Activated B cell treated with CpG ODN at 0.5 μM for 24 hours (primary cell): Measurements from ENCODE around the gene DIRAS3. TPM values are rescaled to one million over a fixed set of nuclear protein-coding genes. Genes with fewer than 3 reads are reported as not detected.

Experiments used
- ATAC-seq: fragments of 200-7000 bp; cut with Tn5 transposase; one replicate; pipeline ENCODE4 v1.10.0; 2021; ENCODE audit warnings: low read depth, mild to moderate bottlenecking, moderate library complexity
- CTCF ChIA-PET: fragments of 350-600 bp; sonication (Branson Sonifier 250); formaldehyde crosslinking; loops from one replicate; lab custom pipeline; 2021; ENCODE audit warnings: antibody characterized with exemption; lab: Charles Lee
- POLR2A ChIA-PET: fragments of 350-600 bp; sonication (Branson Sonifier 250); formaldehyde crosslinking; loops from one replicate; lab custom pipeline; 2021; ENCODE audit warnings: antibody characterized with exemption; lab: Charles Lee
- DNase-seq: peaks from one replicate; pipeline ENCODE4 v3.0.0; 2022
- H3K27ac Mint-ChIP-seq: one replicate; pipeline ENCODE4 v1.8.0; 2020; ENCODE audit warnings: mixed read lengths
- H3K27me3 Mint-ChIP-seq: one replicate; pipeline ENCODE4 v1.8.0; 2021; ENCODE audit warnings: mixed read lengths
- H3K36me3 Mint-ChIP-seq: one replicate; pipeline ENCODE4 v1.8.0; 2021; ENCODE audit warnings: low read depth, mixed read lengths
- H3K4me1 Mint-ChIP-seq: one replicate; pipeline ENCODE4 v1.8.0; 2021; ENCODE audit warnings: mixed read lengths
- H3K4me3 Mint-ChIP-seq: one replicate; pipeline ENCODE4 v1.8.0; 2020; ENCODE audit warnings: mild to moderate bottlenecking, mixed read lengths
- H3K9me3 Mint-ChIP-seq: one replicate; pipeline ENCODE4 v1.8.0; 2020; ENCODE audit warnings: mixed read lengths
- CTCF ChIP-seq: fragments of 200-600 bp; IDR thresholded peaks from one replicate; pipeline ENCODE4 v1.8.0; 2022; ENCODE audit warnings: antibody characterized with exemption, mild to moderate bottlenecking
- intact Hi-C: fragments of 100-400 bp; cut with micrococcal nuclease; formaldehyde crosslinking; loops from one replicate; pipeline ENCODE4 v1.15.1; 2024
- total RNA-seq: library from RNA; stranded (reverse); gene quantifications from 2 replicates; pipeline ENCODE4 v1.2.3, GENCODE V29; 2022

Gene DIRAS3
- total RNA-seq, 1 donor from 2014 or later, result not detected

GRCh38 chr1:68045511-68046180 is 4.8 kb downstream of the DIRAS3 start:
- TF ChIP-seq CTCF, result no peak
- Mint-ChIP-seq H3K9me3 (peaks cover 2% of the 10 kb centered on the region), H3K4me3 (no peak overlapping the region), H3K27me3 (peaks cover 5% of the 10 kb centered on the region), H3K36me3 (no peaks in the 10 kb centered on the region), H3K4me1 (no peaks in the 10 kb centered on the region), H3K27ac (no peak overlapping the region)
- intact Hi-C loops, result no loop called here
- no peak for ATAC-seq
- ChIA-PET CTCF (no interaction called here), POLR2A (no interaction called here)
- DNase-seq, result no peak

- DNase-seq (no peak), ATAC-seq (no peak)
- Mint-ChIP-seq H3K27me3 (no peaks in the 10 kb centered on the region), H3K4me3 (no peak overlapping the region), H3K4me1 (no peaks in the 10 kb centered on the region), H3K27ac (no peak overlapping the region), H3K36me3 (no peaks in the 10 kb centered on the region), H3K9me3 (peaks cover 7% of the 10 kb centered on the region)
- no peak for TF ChIP-seq CTCF
- ChIA-PET POLR2A (no interaction called here), CTCF (no interaction called here)
- intact Hi-C loops, result no loop called here
Observed at GRCh38 chr1:68043443-68044090, 6.9 kb downstream of the DIRAS3 start.

GRCh38 chr1:68036946-68037345 is 13.5 kb downstream of the DIRAS3 start:
- ChIA-PET CTCF (no interaction called here), POLR2A (no interaction called here)
- DNase-seq, result no peak
- no peak overlapping the region for H3K27ac Mint-ChIP-seq
- no peaks in the 10 kb centered on the region for H3K27me3 Mint-ChIP-seq
- no peak for TF ChIP-seq CTCF
- H3K4me3 Mint-ChIP-seq, result no peak overlapping the region
- H3K36me3 Mint-ChIP-seq, result no peaks in the 10 kb centered on the region
- ATAC-seq, result no peak
- intact Hi-C loops, result no loop called here
- H3K4me1 Mint-ChIP-seq, result no peaks in the 10 kb centered on the region
- peaks cover 7% of the 10 kb centered on the region for H3K9me3 Mint-ChIP-seq

- Mint-ChIP-seq H3K9me3 (no peaks in the 10 kb centered on the region), H3K4me3 (no peak overlapping the region), H3K4me1 (no peaks in the 10 kb centered on the region), H3K27ac (no peak overlapping the region), H3K27me3 (no peaks in the 10 kb centered on the region), H3K36me3 (no peaks in the 10 kb centered on the region)
- CTCF ChIA-PET, result no interaction called here
- intact Hi-C loops, result no loop called here
- no peak for DNase-seq
- no peak for ATAC-seq
- POLR2A ChIA-PET, result no interaction called here
- no peak for TF ChIP-seq CTCF
Observed at GRCh38 chr1:68029444-68029843, 21.0 kb downstream of the DIRAS3 start.

GRCh38 chr1:68028566-68028965 is 21.9 kb downstream of the DIRAS3 start:
- Mint-ChIP-seq H3K36me3 (no peaks in the 10 kb centered on the region), H3K27me3 (no peaks in the 10 kb centered on the region), H3K4me1 (no peaks in the 10 kb centered on the region), H3K27ac (no peak overlapping the region), H3K9me3 (no peaks in the 10 kb centered on the region), H3K4me3 (no peak overlapping the region)
- CTCF ChIA-PET, result no interaction called here
- ATAC-seq (no peak), DNase-seq (no peak)
- POLR2A ChIA-PET, result no interaction called here
- intact Hi-C loops, result no loop called here
- TF ChIP-seq CTCF, result no peak
